Measurements from ENCODE around the gene AHNAK.
"Not testable (repeated sequence)": the region's sequence is repeated elsewhere in the genome, so short reads cannot be mapped to it uniquely, and the experiment has no call there.

AHNAK gene

GRCh38 chr11:62504158-62504973, 42.2 kb downstream of the AHNAK start:
- H3K4me1 ChIP-seq (ENCODE audit: control insufficient read depth in 1 of 2, insufficient read depth in 2 of 2, low read length in 2 of 2): peaks cover 63 to 65% of the 10 kb centered on the region in 2 donors
- H3K9ac ChIP-seq (ENCODE audit: low read depth in 1 of 2, low read length in 2 of 2): no peak overlapping the region
- no peak overlapping the region for H3K4me3 ChIP-seq (ENCODE audit: low read depth in 1 of 2, low read length in 2 of 2)
- H3K27ac ChIP-seq (ENCODE audit: low read depth, low read length): no peak overlapping the region
- H3K36me3 ChIP-seq (ENCODE audit: control insufficient read depth in 1 of 2, insufficient read depth in 2 of 2, low read length in 2 of 2): no peaks in the 10 kb centered on the region
- H3K9me3 ChIP-seq (ENCODE audit: control insufficient read depth in 1 of 2, low read length in 2 of 2): no peaks in the 10 kb centered on the region
- H3K27me3 ChIP-seq (ENCODE audit: control insufficient read depth in 1 of 2, insufficient read depth in 2 of 2, low read length in 2 of 2): no peaks in the 10 kb centered on the region

- Histone ChIP-seq H3K9ac (ENCODE audit: low read depth in 1 of 2, low read length in 2 of 2) (peak overlapping the region in 1 of 2 donors; percentile 32), H3K4me1 (ENCODE audit: control insufficient read depth in 1 of 2, insufficient read depth in 2 of 2, low read length in 2 of 2) (peaks cover 51 to 59% of the 10 kb centered on the region in 2 donors), H3K4me3 (ENCODE audit: low read depth in 1 of 2, low read length in 2 of 2) (no peak overlapping the region)
Measured at GRCh38 chr11:62502030-62502730, 44.4 kb downstream of the AHNAK start.

GRCh38 chr11:62501432-62501891, 45.1 kb downstream of the AHNAK start:
- Histone ChIP-seq H3K4me1 (ENCODE audit: control insufficient read depth in 1 of 2, insufficient read depth in 2 of 2, low read length in 2 of 2) (peaks cover 44 to 61% of the 10 kb centered on the region in 2 donors), H3K9me3 (ENCODE audit: control insufficient read depth in 1 of 2, low read length in 2 of 2) (no peaks in the 10 kb centered on the region), H3K4me3 (ENCODE audit: low read depth in 1 of 2, low read length in 2 of 2) (no peak overlapping the region), H3K9ac (ENCODE audit: low read depth in 1 of 2, low read length in 2 of 2) (no peak overlapping the region), H3K36me3 (ENCODE audit: control insufficient read depth in 1 of 2, insufficient read depth in 2 of 2, low read length in 2 of 2) (no peaks in the 10 kb centered on the region), H3K27ac (ENCODE audit: low read depth, low read length) (no peak overlapping the region), H3K27me3 (ENCODE audit: control insufficient read depth in 1 of 2, insufficient read depth in 2 of 2, low read length in 2 of 2) (no peaks in the 10 kb centered on the region)

More at GRCh38 chr11:62502030-62502730, 44.4 kb downstream of the AHNAK start:
- no peaks in the 10 kb centered on the region for H3K36me3 ChIP-seq (ENCODE audit: control insufficient read depth in 1 of 2, insufficient read depth in 2 of 2, low read length in 2 of 2)
- peak overlapping the region; percentile 6 for H3K27ac ChIP-seq (ENCODE audit: low read depth, low read length)
- no peaks in the 10 kb centered on the region for H3K9me3 ChIP-seq (ENCODE audit: control insufficient read depth in 1 of 2, low read length in 2 of 2)
- H3K27me3 ChIP-seq (ENCODE audit: control insufficient read depth in 1 of 2, insufficient read depth in 2 of 2, low read length in 2 of 2): no peaks in the 10 kb centered on the region

GRCh38 chr11:62500650-62501030, 46.0 kb downstream of the AHNAK start:
- Histone ChIP-seq H3K9ac (ENCODE audit: low read depth in 1 of 2, low read length in 2 of 2) (no peak overlapping the region), H3K36me3 (ENCODE audit: control insufficient read depth in 1 of 2, insufficient read depth in 2 of 2, low read length in 2 of 2) (no peaks in the 10 kb centered on the region), H3K9me3 (ENCODE audit: control insufficient read depth in 1 of 2, low read length in 2 of 2) (no peaks in the 10 kb centered on the region), H3K27ac (ENCODE audit: low read depth, low read length) (no peak overlapping the region), H3K4me3 (ENCODE audit: low read depth in 1 of 2, low read length in 2 of 2) (no peak overlapping the region), H3K27me3 (ENCODE audit: control insufficient read depth in 1 of 2, insufficient read depth in 2 of 2, low read length in 2 of 2) (no peaks in the 10 kb centered on the region), H3K4me1 (ENCODE audit: control insufficient read depth in 1 of 2, insufficient read depth in 2 of 2, low read length in 2 of 2) (peaks cover 41 to 55% of the 10 kb centered on the region in 2 donors)

GRCh38 chr11:62499944-62500649, 46.5 kb downstream of the AHNAK start:
- Histone ChIP-seq H3K9me3 (ENCODE audit: control insufficient read depth in 1 of 2, low read length in 2 of 2) (no peaks in the 10 kb centered on the region), H3K27ac (ENCODE audit: low read depth, low read length) (no peak overlapping the region), H3K9ac (ENCODE audit: low read depth in 1 of 2, low read length in 2 of 2) (no peak overlapping the region), H3K36me3 (ENCODE audit: control insufficient read depth in 1 of 2, insufficient read depth in 2 of 2, low read length in 2 of 2) (no peaks in the 10 kb centered on the region), H3K4me3 (ENCODE audit: low read depth in 1 of 2, low read length in 2 of 2) (no peak overlapping the region), H3K27me3 (ENCODE audit: control insufficient read depth in 1 of 2, insufficient read depth in 2 of 2, low read length in 2 of 2) (no peaks in the 10 kb centered on the region), H3K4me1 (ENCODE audit: control insufficient read depth in 1 of 2, insufficient read depth in 2 of 2, low read length in 2 of 2) (peaks cover 38 to 52% of the 10 kb centered on the region in 2 donors)

GRCh38 chr11:62499311-62499943, 47.2 kb downstream of the AHNAK start:
- H3K4me3 ChIP-seq (ENCODE audit: low read depth in 1 of 2, low read length in 2 of 2); H3K36me3 ChIP-seq (ENCODE audit: control insufficient read depth in 1 of 2, insufficient read depth in 2 of 2, low read length in 2 of 2); H3K9me3 ChIP-seq (ENCODE audit: control insufficient read depth in 1 of 2, low read length in 2 of 2); H3K27ac ChIP-seq (ENCODE audit: low read depth, low read length); H3K27me3 ChIP-seq (ENCODE audit: control insufficient read depth in 1 of 2, insufficient read depth in 2 of 2, low read length in 2 of 2); H3K9ac ChIP-seq (ENCODE audit: low read depth in 1 of 2, low read length in 2 of 2): not testable (repeated sequence)
- H3K4me1 ChIP-seq (ENCODE audit: control insufficient read depth in 1 of 2, insufficient read depth in 2 of 2, low read length in 2 of 2): peaks cover 31 to 46% of the 10 kb centered on the region in 2 donors

- Histone ChIP-seq H3K4me3 (ENCODE audit: low read depth in 1 of 2, low read length in 2 of 2) (no peak overlapping the region), H3K27me3 (ENCODE audit: control insufficient read depth in 1 of 2, insufficient read depth in 2 of 2, low read length in 2 of 2) (no peaks in the 10 kb centered on the region), H3K4me1 (ENCODE audit: control insufficient read depth in 1 of 2, insufficient read depth in 2 of 2, low read length in 2 of 2) (peaks cover 26 to 43% of the 10 kb centered on the region in 2 donors), H3K27ac (ENCODE audit: low read depth, low read length) (no peak overlapping the region), H3K36me3 (ENCODE audit: control insufficient read depth in 1 of 2, insufficient read depth in 2 of 2, low read length in 2 of 2) (no peaks in the 10 kb centered on the region), H3K9me3 (ENCODE audit: control insufficient read depth in 1 of 2, low read length in 2 of 2) (no peaks in the 10 kb centered on the region), H3K9ac (ENCODE audit: low read depth in 1 of 2, low read length in 2 of 2) (no peak overlapping the region)
Measured at GRCh38 chr11:62498492-62499286, 47.9 kb downstream of the AHNAK start.

- Histone ChIP-seq H3K9me3 (ENCODE audit: control insufficient read depth in 1 of 2, low read length in 2 of 2) (no peaks in the 10 kb centered on the region), H3K36me3 (ENCODE audit: control insufficient read depth in 1 of 2, insufficient read depth in 2 of 2, low read length in 2 of 2) (no peaks in the 10 kb centered on the region), H3K9ac (ENCODE audit: low read depth in 1 of 2, low read length in 2 of 2) (no peak overlapping the region), H3K4me3 (ENCODE audit: low read depth in 1 of 2, low read length in 2 of 2) (no peak overlapping the region), H3K27ac (ENCODE audit: low read depth, low read length) (no peak overlapping the region), H3K4me1 (ENCODE audit: control insufficient read depth in 1 of 2, insufficient read depth in 2 of 2, low read length in 2 of 2) (peaks cover 26 to 42% of the 10 kb centered on the region in 2 donors), H3K27me3 (ENCODE audit: control insufficient read depth in 1 of 2, insufficient read depth in 2 of 2, low read length in 2 of 2) (no peaks in the 10 kb centered on the region)
Measured at GRCh38 chr11:62498031-62498430, 48.6 kb downstream of the AHNAK start.

- H3K4me3 ChIP-seq (ENCODE audit: low read depth in 1 of 2, low read length in 2 of 2): no peak overlapping the region
- no peak overlapping the region for H3K9ac ChIP-seq (ENCODE audit: low read depth in 1 of 2, low read length in 2 of 2)
- H3K36me3 ChIP-seq (ENCODE audit: control insufficient read depth in 1 of 2, insufficient read depth in 2 of 2, low read length in 2 of 2): no peaks in the 10 kb centered on the region
- peaks cover 19 to 34% of the 10 kb centered on the region in 2 donors for H3K4me1 ChIP-seq (ENCODE audit: control insufficient read depth in 1 of 2, insufficient read depth in 2 of 2, low read length in 2 of 2)
- H3K9me3 ChIP-seq (ENCODE audit: control insufficient read depth in 1 of 2, low read length in 2 of 2): no peaks in the 10 kb centered on the region
- no peaks in the 10 kb centered on the region for H3K27me3 ChIP-seq (ENCODE audit: control insufficient read depth in 1 of 2, insufficient read depth in 2 of 2, low read length in 2 of 2)
- H3K27ac ChIP-seq (ENCODE audit: low read depth, low read length): no peak overlapping the region
Measured at GRCh38 chr11:62497132-62497801, 49.3 kb downstream of the AHNAK start.
